Activated T-helper 9 cell treated with anti-CD3 and anti-CD28 coated beads, Interleukin-2, amount 50 U/mL, for 16 hours (primary cell): ENCODE results near the gene LY6G6D.
"Not testable (repeated sequence)": the region's sequence is repeated elsewhere in the genome, so short reads cannot be mapped to it uniquely, and the experiment has no call there.

Experiments
- DNase-seq: peaks from one replicate; pipeline ENCODE4 v3.0.0-alpha.2; 2020; ENCODE audit warnings: low read depth

The LY6G6D gene

GRCh38 chr6:31692353-31692752 is 22.8 kb upstream of the LY6G6D start:
- DNase-seq: no peak

GRCh38 chr6:31692886-31693285 is 22.3 kb upstream of the LY6G6D start:
- DNase-seq: no peak

GRCh38 chr6:31693535-31693934 is 21.6 kb upstream of the LY6G6D start:
- DNase-seq: no peak

- DNase-seq: no peak
Measured at GRCh38 chr6:31697555-31697954, 17.6 kb upstream of the LY6G6D start.

GRCh38 chr6:31700740-31701401 is 14.3 kb upstream of the LY6G6D start:
- DNase-seq: no peak

GRCh38 chr6:31701666-31702404 is 13.3 kb upstream of the LY6G6D start:
- no peak for DNase-seq

- DNase-seq: no peak
Measured at GRCh38 chr6:31702405-31702818, 12.7 kb upstream of the LY6G6D start.

GRCh38 chr6:31702819-31703716 is 12.1 kb upstream of the LY6G6D start, which contains the start of gene ABHD16A:
ABHD16A (minus strand) TSS chr6:31703324; CDS start chr6:31703281, 43 bp downstream.
- peak; percentile 94 for DNase-seq

- no peak for DNase-seq
Measured at GRCh38 chr6:31705931-31706330, 9.2 kb upstream of the LY6G6D start.

- DNase-seq: no peak
Measured at GRCh38 chr6:31706599-31706998, 8.5 kb upstream of the LY6G6D start, which contains the start of gene LY6G6F. LY6G6F (plus strand) TSS chr6:31706866; CDS start chr6:31706907, 41 bp downstream.

- DNase-seq: no peak
Measured at GRCh38 chr6:31707701-31708100, 7.4 kb upstream of the LY6G6D start.

- no peak for DNase-seq
Measured at GRCh38 chr6:31708224-31708623, 6.9 kb upstream of the LY6G6D start.

- not testable (repeated sequence) for DNase-seq
Measured at GRCh38 chr6:31709157-31709556, 6.0 kb upstream of the LY6G6D start.

- DNase-seq: no peak
Measured at GRCh38 chr6:31710523-31711219, 4.5 kb upstream of the LY6G6D start.

- no peak for DNase-seq
Measured at GRCh38 chr6:31711233-31711632, 3.9 kb upstream of the LY6G6D start.

GRCh38 chr6:31712296-31712695 is 2.9 kb upstream of the LY6G6D start:
- no peak for DNase-seq

GRCh38 chr6:31713465-31713864 is 1.7 kb upstream of the LY6G6D start:
- DNase-seq: no peak

- DNase-seq: no peak
Measured at GRCh38 chr6:31713991-31714684, 1.0 kb upstream of the LY6G6D start.

- DNase-seq: no peak
Measured at GRCh38 chr6:31717499-31718222, 2.5 kb downstream of the LY6G6D start.

- no peak for DNase-seq
Measured at GRCh38 chr6:31718265-31718664, 3.1 kb downstream of the LY6G6D start.
